ENCODE results near the gene ZNF496.

DNA sequence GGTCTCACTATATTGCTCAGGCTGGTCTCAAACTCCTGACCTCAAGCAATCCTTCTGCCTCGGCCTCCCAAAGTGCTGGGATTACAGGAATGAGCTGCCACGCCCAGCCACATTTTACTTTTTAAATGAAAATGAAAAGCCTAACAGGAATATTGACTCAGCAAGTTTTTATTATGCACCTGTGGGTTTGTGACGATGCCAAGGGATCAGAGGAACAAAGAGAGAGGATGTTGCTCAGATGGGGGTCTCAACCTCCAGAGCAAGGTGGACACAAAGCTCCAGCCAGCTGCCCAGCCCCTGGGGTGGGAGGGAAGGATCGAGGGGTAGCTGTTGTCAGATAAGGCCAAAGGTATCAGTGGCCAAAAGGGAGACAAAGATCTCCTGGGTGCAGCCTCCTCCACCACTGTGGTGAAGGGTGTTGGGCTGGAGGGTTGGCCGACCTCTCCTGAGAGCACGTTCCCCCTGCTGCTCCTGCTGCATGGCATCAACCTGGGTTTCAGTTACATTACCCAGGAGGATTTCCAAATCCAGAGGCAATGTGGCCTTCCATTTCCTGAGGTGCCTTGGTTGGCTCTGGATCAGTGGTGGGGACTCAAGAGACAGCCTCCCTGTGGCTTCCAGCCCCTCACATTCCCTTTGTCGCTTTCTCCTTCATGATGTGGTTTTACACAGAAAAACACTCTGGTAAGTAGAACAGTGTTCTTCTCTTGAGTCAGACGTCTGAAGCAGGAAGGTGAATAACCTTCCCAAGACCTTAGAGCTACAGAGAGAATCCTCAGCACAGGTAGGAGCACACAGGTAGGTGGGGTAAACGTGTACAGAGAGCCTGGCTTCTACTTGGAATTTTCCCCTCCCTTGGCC is 34.2 kb downstream of the ZNF496 start:
- TF ChIP-seq, protein P1, sequence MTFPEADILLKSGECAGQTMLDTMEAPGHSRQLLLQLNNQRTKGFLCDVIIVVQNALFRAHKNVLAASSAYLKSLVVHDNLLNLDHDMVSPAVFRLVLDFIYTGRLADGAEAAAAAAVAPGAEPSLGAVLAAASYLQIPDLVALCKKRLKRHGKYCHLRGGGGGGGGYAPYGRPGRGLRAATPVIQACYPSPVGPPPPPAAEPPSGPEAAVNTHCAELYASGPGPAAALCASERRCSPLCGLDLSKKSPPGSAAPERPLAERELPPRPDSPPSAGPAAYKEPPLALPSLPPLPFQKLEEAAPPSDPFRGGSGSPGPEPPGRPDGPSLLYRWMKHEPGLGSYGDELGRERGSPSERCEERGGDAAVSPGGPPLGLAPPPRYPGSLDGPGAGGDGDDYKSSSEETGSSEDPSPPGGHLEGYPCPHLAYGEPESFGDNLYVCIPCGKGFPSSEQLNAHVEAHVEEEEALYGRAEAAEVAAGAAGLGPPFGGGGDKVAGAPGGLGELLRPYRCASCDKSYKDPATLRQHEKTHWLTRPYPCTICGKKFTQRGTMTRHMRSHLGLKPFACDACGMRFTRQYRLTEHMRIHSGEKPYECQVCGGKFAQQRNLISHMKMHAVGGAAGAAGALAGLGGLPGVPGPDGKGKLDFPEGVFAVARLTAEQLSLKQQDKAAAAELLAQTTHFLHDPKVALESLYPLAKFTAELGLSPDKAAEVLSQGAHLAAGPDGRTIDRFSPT (tag by site-specific recombination; IDR thresholded peaks at IDR 0.05) = no peak
- TF ChIP-seq ZFHX2 (tag by site-specific recombination; conservative IDR thresholded peaks at IDR 0.05) = no peak
- TF ChIP-seq TCF7L2 (IDR thresholded peaks at IDR 0.05; ENCODE audit: borderline replicate concordance, low read depth, low read length) = no peak
- TF ChIP-seq GLIS2 (tag by site-specific recombination; IDR thresholded peaks at IDR 0.05) = no peak
- TF ChIP-seq, protein P2, sequence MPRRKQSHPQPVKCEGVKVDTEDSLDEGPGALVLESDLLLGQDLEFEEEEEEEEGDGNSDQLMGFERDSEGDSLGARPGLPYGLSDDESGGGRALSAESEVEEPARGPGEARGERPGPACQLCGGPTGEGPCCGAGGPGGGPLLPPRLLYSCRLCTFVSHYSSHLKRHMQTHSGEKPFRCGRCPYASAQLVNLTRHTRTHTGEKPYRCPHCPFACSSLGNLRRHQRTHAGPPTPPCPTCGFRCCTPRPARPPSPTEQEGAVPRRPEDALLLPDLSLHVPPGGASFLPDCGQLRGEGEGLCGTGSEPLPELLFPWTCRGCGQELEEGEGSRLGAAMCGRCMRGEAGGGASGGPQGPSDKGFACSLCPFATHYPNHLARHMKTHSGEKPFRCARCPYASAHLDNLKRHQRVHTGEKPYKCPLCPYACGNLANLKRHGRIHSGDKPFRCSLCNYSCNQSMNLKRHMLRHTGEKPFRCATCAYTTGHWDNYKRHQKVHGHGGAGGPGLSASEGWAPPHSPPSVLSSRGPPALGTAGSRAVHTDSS (tag by site-specific recombination; IDR thresholded peaks at IDR 0.05) = no peak
- TF ChIP-seq, protein P3, sequence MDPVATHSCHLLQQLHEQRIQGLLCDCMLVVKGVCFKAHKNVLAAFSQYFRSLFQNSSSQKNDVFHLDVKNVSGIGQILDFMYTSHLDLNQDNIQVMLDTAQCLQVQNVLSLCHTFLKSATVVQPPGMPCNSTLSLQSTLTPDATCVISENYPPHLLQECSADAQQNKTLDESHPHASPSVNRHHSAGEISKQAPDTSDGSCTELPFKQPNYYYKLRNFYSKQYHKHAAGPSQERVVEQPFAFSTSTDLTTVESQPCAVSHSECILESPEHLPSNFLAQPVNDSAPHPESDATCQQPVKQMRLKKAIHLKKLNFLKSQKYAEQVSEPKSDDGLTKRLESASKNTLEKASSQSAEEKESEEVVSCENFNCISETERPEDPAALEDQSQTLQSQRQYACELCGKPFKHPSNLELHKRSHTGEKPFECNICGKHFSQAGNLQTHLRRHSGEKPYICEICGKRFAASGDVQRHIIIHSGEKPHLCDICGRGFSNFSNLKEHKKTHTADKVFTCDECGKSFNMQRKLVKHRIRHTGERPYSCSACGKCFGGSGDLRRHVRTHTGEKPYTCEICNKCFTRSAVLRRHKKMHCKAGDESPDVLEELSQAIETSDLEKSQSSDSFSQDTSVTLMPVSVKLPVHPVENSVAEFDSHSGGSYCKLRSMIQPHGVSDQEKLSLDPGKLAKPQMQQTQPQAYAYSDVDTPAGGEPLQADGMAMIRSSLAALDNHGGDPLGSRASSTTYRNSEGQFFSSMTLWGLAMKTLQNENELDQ (tag by site-specific recombination; IDR thresholded peaks at IDR 0.05; ENCODE audit: low read depth) = no peak
- TF ChIP-seq ZNF549 (tag by site-specific recombination; IDR thresholded peaks at IDR 0.05) = no peak
- TF ChIP-seq, protein P4, sequence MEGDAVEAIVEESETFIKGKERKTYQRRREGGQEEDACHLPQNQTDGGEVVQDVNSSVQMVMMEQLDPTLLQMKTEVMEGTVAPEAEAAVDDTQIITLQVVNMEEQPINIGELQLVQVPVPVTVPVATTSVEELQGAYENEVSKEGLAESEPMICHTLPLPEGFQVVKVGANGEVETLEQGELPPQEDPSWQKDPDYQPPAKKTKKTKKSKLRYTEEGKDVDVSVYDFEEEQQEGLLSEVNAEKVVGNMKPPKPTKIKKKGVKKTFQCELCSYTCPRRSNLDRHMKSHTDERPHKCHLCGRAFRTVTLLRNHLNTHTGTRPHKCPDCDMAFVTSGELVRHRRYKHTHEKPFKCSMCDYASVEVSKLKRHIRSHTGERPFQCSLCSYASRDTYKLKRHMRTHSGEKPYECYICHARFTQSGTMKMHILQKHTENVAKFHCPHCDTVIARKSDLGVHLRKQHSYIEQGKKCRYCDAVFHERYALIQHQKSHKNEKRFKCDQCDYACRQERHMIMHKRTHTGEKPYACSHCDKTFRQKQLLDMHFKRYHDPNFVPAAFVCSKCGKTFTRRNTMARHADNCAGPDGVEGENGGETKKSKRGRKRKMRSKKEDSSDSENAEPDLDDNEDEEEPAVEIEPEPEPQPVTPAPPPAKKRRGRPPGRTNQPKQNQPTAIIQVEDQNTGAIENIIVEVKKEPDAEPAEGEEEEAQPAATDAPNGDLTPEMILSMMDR (tag by site-specific recombination; IDR thresholded peaks at IDR 0.05) = no peak
- TF ChIP-seq, protein P5, sequence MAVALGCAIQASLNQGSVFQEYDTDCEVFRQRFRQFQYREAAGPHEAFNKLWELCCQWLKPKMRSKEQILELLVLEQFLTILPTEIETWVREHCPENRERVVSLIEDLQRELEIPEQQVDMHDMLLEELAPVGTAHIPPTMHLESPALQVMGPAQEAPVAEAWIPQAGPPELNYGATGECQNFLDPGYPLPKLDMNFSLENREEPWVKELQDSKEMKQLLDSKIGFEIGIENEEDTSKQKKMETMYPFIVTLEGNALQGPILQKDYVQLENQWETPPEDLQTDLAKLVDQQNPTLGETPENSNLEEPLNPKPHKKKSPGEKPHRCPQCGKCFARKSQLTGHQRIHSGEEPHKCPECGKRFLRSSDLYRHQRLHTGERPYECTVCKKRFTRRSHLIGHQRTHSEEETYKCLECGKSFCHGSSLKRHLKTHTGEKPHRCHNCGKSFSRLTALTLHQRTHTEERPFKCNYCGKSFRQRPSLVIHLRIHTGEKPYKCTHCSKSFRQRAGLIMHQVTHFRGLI (tag by site-specific recombination; IDR thresholded peaks at IDR 0.05) = no peak
- no peak for TF ChIP-seq ZNF768 (tag by site-specific recombination; IDR thresholded peaks at IDR 0.05)
- TF ChIP-seq, protein P6, sequence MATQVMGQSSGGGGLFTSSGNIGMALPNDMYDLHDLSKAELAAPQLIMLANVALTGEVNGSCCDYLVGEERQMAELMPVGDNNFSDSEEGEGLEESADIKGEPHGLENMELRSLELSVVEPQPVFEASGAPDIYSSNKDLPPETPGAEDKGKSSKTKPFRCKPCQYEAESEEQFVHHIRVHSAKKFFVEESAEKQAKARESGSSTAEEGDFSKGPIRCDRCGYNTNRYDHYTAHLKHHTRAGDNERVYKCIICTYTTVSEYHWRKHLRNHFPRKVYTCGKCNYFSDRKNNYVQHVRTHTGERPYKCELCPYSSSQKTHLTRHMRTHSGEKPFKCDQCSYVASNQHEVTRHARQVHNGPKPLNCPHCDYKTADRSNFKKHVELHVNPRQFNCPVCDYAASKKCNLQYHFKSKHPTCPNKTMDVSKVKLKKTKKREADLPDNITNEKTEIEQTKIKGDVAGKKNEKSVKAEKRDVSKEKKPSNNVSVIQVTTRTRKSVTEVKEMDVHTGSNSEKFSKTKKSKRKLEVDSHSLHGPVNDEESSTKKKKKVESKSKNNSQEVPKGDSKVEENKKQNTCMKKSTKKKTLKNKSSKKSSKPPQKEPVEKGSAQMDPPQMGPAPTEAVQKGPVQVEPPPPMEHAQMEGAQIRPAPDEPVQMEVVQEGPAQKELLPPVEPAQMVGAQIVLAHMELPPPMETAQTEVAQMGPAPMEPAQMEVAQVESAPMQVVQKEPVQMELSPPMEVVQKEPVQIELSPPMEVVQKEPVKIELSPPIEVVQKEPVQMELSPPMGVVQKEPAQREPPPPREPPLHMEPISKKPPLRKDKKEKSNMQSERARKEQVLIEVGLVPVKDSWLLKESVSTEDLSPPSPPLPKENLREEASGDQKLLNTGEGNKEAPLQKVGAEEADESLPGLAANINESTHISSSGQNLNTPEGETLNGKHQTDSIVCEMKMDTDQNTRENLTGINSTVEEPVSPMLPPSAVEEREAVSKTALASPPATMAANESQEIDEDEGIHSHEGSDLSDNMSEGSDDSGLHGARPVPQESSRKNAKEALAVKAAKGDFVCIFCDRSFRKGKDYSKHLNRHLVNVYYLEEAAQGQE (tag by site-specific recombination; IDR thresholded peaks at IDR 0.05) = no peak
